ENCODE results near the gene OR5AL1. TPM values are rescaled to one million over a fixed set of nuclear protein-coding genes. Genes with fewer than 3 reads are reported as not detected.

OR5AL1 gene
- total and polyA plus RNA-seq, 9 of the 15 experiments (the other 6 are each of a cell fraction or from before 2014, with no cell fraction given) = not detected

- Histone ChIP-seq H3K36me3 (ENCODE audit: control insufficient read depth, insufficient read depth, low read length) (no peaks in the 10 kb centered on the region), H3K4me1 (replicated peaks in 1 of 2; ENCODE audit: control insufficient read depth in 2 of 2, insufficient read depth in 2 of 2, low read length in 2 of 2) (no peaks in the 10 kb centered on the region), H3K9me1 (ENCODE audit: control insufficient read depth, insufficient read depth, low read length) (no peaks in the 10 kb centered on the region), H4K20me1 (replicated peaks; ENCODE audit: control insufficient read depth, insufficient read depth, low read length) (no peaks in the 10 kb centered on the region), H3K27me3 (ENCODE audit: control insufficient read depth in 2 of 2, insufficient read depth in 2 of 2, low read length in 2 of 2) (no peaks in the 10 kb centered on the region), H3K9me3 (replicated peaks; ENCODE audit: control insufficient read depth, insufficient read depth, low read depth, low read length) (0 out of 2 replicates have a peak, but pooled peaks cover 3% of the 10 kb centered on the region), H3K79me2 (ENCODE audit: control insufficient read depth, insufficient read depth, low read length) (no peaks in the 10 kb centered on the region), H3K4me3 (no peak within 1 kb of the TSS), H3K4me2 (ENCODE audit: insufficient read depth, low read length) (no peak within 1 kb of the TSS), H3K27ac (ENCODE audit: extremely low read depth, low read depth, low read length) (no peak within 1 kb of the TSS), H3K9ac (ENCODE audit: insufficient read depth in 1 of 2, low read depth in 2 of 2, low read length in 2 of 2) (no peak within 1 kb of the TSS), H2AFZ (ENCODE audit: low read depth, low read length) (no peak within 1 kb of the TSS)
- intact Hi-C loops (cut with micrococcal nuclease) (no loop called here), in situ Hi-C loops (cut with MboI) (no loop called here)
- 3% methylated on average over 2 of the region's 2 CpGs for WGBS (ENCODE audit: insufficient coverage, low coverage, missing lambda C conversion rate)
- CTCF ChIA-PET (ENCODE audit: low intra/inter-chr PET ratio) = no interaction called here
- BruUV-seq (replicated peaks) = no TSS peak
- POLR2A ChIA-PET = no interaction called here
- DNase-seq (ENCODE audit: extremely low read depth in 1 of 4, low spot score in 3 of 4) = no peak
- no peak for FAIRE-seq
- ATAC-seq = no peak
- TF ChIP-seq SIN3B (IDR thresholded peaks at IDR 0.05; ENCODE audit: low read depth) (no peak), HNRNPL (IDR thresholded peaks at IDR 0.05; ENCODE audit: low read depth, low read length) (no peak), ELK1 (CRISPR knock-in tag; IDR thresholded peaks at IDR 0.05) (no peak), ZSCAN32 (CRISPR knock-in tag; IDR thresholded peaks at IDR 0.05) (no peak), HES1 (IDR thresholded peaks at IDR 0.05; ENCODE audit: low read depth) (no peak), FOXO4 (CRISPR knock-in tag; IDR thresholded peaks at IDR 0.05) (no peak), HDAC6 (IDR thresholded peaks at IDR 0.05; ENCODE audit: low read depth, low read length) (no peak), CHD7 (IDR thresholded peaks at IDR 0.05; ENCODE audit: low read depth, low read length) (no peak)
Observed at GRCh38 chr11:56375324-56375723, 37.2 kb upstream of the OR5AL1 start, which contains the start of gene OR8U1. TSS of gene OR8U1 (plus strand) at chr11:56375624. CDS start at chr11:56375624, 0 bp downstream.

All from K562 (cell line).